Measurements from ENCODE around the gene HSPD1.
"Not testable (repeated sequence)": the region's sequence is repeated elsewhere in the genome, so short reads cannot be mapped to it uniquely, and the experiment has no call there.

The HSPD1 gene

DNA sequence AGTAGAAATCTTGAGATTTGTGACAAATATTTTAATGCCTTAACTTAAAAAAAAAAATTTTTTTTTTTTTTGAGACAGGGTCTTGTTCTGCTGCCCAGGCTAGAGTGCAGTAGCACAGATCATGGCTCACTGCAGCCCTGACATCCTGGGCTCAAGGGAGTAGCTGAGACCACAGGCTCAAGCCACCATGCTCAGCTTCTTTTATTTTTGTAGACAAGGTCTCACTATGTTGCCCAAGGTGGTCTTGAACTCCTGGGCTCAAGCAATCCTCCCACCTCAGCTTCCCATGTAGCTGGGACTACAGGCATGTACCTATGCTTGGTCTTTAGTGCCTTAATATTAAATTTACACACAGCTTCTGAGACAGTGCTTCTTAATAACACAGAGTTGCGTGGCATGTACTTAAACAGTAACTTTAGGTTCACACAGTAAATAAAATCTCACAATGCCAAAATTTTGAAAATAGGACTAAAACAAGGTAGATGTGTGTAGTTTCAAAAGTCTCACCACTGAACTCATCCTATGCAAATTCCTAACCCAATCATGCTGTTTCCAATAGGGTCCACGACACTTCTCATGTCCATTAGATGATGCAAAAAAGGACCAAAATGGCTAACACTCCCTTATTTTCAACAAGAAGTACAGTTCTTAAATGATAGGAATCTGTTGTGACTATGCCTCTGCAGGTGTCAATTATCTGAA lies 4.1 kb downstream of the HSPD1 start:
- no peak for DNase-seq

DNA sequence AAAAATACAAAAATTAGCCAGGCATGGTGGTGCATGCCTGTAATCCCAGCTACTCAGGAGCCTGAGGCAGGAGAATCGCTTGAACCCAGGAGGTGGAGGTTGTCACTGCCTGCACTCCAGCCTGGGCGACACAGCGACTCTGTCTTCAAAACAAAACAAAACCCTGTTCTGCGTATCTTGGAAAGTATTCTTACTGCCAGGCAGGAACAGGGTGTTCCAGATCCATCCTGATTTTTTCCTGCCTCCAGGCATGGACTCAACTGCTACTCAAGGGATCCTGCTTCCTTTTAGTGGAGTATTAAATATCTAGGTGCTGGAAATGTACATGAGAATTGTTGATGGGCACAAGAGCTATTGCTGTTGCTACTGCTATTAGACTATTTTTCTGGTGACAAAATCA lies 12.3 kb downstream of the HSPD1 start:
- DNase-seq = no peak

DNA sequence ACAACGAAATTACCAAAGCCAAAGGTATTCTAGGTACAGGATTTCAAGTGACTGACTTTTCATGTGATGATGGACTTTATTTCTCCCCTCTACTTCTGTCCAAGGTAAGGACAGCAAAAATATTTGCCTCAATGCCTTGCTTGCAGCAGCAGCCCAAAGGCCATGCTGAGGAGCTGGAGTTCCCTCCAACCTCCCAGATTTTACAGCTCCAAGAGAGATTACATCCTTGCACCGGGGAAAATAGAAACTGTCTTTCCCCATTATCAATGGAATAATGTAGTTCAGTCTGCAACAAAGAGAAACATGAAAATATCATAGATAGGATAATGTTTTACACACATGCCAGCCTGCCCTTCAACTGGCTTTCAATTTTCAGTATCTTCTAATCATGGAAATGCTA lies 13.5 kb downstream of the HSPD1 start:
- no peak for DNase-seq

DNA sequence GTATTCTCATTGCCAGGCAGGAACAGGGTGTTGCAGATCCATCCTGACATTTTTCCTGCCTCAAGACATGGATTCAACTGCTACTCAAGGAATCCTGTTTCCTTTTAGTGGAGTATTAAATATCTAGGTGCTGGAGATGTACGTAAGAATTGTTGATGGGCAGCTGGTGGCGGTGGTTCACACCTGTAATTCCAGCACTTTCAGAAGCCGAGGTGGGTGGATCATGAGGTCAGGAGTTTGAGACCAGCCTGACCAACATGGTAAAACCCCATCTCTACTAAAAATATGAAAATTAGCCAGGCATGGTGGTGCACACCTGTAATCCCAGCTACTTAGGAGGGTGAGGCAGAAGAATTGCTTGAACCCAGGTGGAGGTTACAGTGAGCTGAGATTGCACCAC lies 15.4 kb downstream of the HSPD1 start:
- DNase-seq = not testable (repeated sequence)

DNA sequence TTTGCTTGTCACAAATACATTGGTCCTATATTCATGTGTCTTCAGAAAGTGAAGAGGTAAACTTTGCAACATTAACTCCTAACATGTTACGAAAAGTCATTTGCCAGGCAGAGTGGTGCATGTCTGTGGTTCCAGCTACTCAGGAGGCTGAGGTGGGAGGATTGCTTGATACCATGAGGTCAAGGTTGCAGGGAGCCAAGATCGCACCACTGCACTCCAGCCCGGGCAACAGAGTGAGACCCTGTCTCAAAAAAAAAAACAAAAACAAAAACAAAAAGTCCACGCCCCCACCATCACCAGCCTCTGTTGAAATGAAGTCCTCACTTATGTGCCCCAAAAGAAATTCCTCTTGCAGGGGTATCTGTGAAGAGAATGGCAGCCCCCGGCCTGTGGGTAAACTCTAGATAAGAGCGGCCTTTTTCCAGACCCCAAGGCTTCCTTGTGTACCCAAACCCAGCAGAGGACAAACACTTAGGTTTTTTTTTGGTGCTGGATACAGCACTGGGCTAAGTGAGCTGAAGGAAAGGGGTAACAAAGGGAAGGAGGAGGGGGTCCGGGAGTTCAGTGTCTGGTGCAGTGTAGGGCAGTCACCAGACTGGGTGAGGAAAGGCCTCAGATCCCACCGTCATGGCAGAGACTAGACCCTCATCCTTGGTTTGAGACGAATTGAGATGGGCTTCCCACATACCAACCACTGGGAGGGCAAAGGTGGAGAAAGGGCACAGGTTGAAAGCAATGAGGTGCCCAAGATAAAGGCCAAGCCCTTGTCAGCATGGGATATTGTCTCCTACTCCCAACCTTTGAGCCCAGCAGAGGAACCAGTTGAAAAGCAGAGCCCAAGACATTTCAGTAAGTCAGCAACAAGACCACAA lies 19.2 kb downstream of the HSPD1 start:
- DNase-seq = no peak

- DNase-seq = no peak
Measured at GRCh38 chr2:197477797-197478196, 21.8 kb downstream of the HSPD1 start.

DNA sequence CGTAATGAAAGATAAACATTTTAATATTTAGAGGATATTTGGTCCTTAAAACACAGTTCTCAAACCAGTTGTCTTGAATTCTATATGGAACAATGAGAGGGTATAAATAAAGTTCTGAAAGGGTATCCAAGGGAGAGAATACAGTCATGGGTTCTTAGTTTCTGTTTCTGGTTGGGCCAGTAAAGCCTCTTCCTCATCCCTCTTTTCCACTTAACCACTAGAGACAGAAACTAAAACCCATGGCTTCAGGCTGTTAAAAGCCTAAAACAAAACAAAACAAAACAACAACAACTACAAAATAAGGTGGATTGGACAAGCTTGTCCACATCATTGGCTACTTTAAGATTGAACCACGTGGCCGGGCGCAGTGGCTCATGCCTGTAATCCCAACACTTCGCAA lies 27.5 kb downstream of the HSPD1 start:
- no peak for DNase-seq

GRCh38 chr2:197464175-197464574 lies 35.5 kb downstream of the HSPD1 start:
- no peak for DNase-seq

GRCh38 chr2:197461057-197461456 lies 38.6 kb downstream of the HSPD1 start:
- no peak for DNase-seq

- DNase-seq = no peak
Measured at GRCh38 chr2:197460649-197461048, 39.0 kb downstream of the HSPD1 start.

DNA sequence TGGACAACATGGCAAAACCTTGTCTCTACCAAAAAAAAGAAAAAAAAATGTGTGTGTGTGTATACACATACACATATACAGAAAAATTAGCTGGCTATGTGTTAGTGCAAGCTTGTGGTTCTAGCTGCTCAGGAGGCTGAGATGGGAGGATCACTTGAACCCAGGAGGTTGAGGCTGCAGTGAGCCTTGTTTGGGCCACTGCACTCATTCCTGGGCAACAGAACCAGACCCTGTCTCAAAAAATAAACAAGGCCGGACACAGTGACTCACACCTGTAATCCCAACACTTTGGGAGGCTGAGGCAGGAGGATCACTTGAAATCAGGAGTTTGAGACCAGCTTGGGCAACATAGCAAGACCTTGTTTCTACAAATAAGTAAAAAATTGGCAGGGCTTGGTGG lies 44.2 kb downstream of the HSPD1 start:
- no peak for DNase-seq

DNA sequence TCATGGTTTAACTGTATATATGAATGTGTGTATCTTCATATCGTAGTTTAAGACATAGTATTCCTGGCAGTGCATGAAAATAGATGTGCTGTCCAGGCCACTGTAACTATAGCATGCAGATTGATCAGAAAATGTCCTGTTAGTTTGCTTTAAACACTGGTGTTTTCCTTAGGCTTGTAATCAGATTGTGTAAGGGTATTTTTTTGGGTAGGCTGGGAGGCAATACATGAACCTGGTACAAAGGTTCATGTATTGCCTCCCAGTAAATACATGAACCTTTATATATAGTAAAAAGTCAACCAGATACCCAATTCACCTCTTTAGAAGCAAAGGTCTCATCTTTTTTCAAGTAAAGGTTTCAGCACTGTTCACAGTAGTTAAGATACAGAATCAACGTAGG lies 44.7 kb downstream of the HSPD1 start:
- no peak for DNase-seq

- DNase-seq = no peak
Measured at GRCh38 chr2:197453914-197454398, 45.7 kb downstream of the HSPD1 start.

GRCh38 chr2:197453123-197453913 lies 46.3 kb downstream of the HSPD1 start, which contains the start of gene COQ10B:
TSS of gene COQ10B (plus strand) at chr2:197453552. CDS start at chr2:197453561, 9 bp downstream.
- peak; percentile 97 for DNase-seq

DNA sequence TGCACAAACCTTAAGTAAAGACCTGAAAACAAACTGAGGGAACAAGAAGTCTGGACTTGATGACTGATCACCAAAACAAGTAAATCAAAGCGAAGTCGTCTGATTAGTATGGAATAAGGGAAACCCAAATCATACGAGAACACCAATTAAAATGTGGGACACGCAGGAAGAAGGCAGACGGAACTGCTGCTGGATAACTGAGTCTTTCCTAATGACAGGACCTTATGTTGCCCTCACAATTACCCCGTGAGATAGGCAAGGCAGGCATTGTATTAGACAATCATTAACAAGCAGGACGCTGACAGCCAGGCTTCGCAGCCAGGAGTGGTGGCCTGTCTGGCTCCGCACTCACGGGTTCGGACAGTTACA lies 46.9 kb downstream of the HSPD1 start:
- DNase-seq = no peak

- DNase-seq = peak; percentile 0
Measured at GRCh38 chr2:197450935-197451358, 48.7 kb downstream of the HSPD1 start.

GRCh38 chr2:197450465-197450864 lies 49.2 kb downstream of the HSPD1 start:
- peak; percentile 18 for DNase-seq

DNA sequence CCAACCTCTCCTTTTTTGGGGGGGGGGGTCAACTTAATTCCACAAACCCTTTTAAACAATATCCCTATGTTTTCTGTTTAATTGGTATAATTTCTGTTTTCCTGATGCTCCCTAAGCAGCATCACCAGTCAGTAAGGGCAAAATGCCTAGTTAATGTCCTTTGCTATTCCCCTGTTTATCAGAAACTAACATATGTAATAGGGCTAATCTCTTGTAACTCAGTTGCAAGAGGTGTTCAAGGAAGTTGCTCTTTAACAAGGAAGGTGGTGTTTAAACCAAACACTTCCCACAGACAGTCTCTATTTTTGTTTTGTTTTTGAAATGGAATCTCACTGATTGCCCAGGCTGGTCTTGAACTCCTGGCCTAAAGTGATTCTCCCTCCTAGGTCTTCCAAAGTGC lies 52.8 kb downstream of the HSPD1 start:
- DNase-seq = no peak

GRCh38 chr2:197445746-197446145 lies 53.9 kb downstream of the HSPD1 start:
- DNase-seq = no peak

DNA sequence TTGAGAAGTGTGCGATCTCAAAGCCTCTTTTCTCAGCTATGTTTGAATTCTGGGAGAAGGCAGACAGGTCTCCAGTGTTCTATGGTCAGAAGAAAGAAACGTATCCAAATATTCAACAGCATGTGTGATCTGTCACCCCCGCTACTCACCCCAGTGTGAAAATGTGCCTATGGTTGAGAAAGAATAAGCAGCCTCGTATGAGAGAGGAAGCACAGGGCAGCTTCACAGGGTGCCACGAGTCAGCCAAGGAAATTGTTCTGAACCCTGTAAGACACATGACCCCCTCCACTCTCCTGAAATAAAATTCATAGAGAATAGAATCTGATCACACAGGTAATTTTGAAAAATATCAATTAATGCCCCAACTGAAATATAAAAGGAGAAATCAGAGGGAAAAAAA lies 56.8 kb downstream of the HSPD1 start:
- DNase-seq = no peak

GRCh38 chr2:197437380-197437779 lies 62.3 kb downstream of the HSPD1 start:
- no peak for DNase-seq

Data from NCI-H1092 treated with DMSO at 0.1 percent for 48 hours (cell line).